Spleen (tissue), 11 donors: ENCODE data around the gene C10orf105. TPM values are rescaled to one million over a fixed set of nuclear protein-coding genes. Genes with fewer than 3 reads are reported as not detected.

ENCODE experiments used
- DNase-seq: peaks from one replicate; pipeline ENCODE4 v3.0.0-alpha.2; 2020
- H3K27ac ChIP-seq, 8 donors: fragments of 200-600 bp; sonication (generic) in 7 of 8; 1 replicate in 4 of 8; 2 replicates in 4 of 8; pipeline versions ENCODE4 v1.5.0 to v1.8.0; 2016 to 2021; ENCODE audit warnings: inconsistent platforms in 4 of 8, mild to moderate bottlenecking in 4 of 8, moderate library complexity in 1 of 8
- H3K27me3 ChIP-seq, 7 donors: fragments of 200-600 bp; sonication (generic) in 6 of 7; replicated peaks in 1 of 7; 1 replicate in 4 of 7; 2 replicates in 3 of 7; pipeline versions ENCODE4 v1.5.0 to v1.8.0; 2016 to 2021; ENCODE audit warnings: inconsistent platforms in 3 of 7, mild to moderate bottlenecking in 1 of 7
- H3K36me3 ChIP-seq, 6 donors: fragments of 200-600 bp; sonication (generic) in 5 of 6; 1 replicate in 4 of 6; 2 replicates in 2 of 6; pipeline versions ENCODE4 v1.5.0 to v1.8.0; 2016 to 2021; ENCODE audit warnings: inconsistent platforms in 2 of 6
- H3K4me1 ChIP-seq, 6 donors: fragments of 200-600 bp; sonication (generic) in 5 of 6; 1 replicate in 3 of 6; 2 replicates in 3 of 6; pipeline versions ENCODE4 v1.5.0 to v1.8.0; 2016 to 2021; ENCODE audit warnings: inconsistent platforms in 3 of 6
- H3K4me3 ChIP-seq, 8 donors: fragments of 200-600 bp; sonication (generic) in 7 of 8; 1 replicate in 4 of 8; 2 replicates in 4 of 8; pipeline versions ENCODE4 v1.5.0 to v1.8.0; 2016 to 2021; ENCODE audit warnings: inconsistent platforms in 4 of 8, mild to moderate bottlenecking in 4 of 8, moderate library complexity in 2 of 8
- H3K9me3 ChIP-seq, 8 donors: fragments of 200-600 bp; sonication (generic) in 7 of 8; 1 replicate in 4 of 8; 2 replicates in 4 of 8; pipeline versions ENCODE4 v1.5.0 to v1.8.0; 2016 to 2021; ENCODE audit warnings: inconsistent platforms in 4 of 8
- POLR2A ChIP-seq, 3 donors: fragments of 450-650 bp; IDR thresholded peaks; one replicate each; pipeline ENCODE4 v1.5.1; 2017; ENCODE audit warnings: antibody characterized with exemption in 3 of 3, mild to moderate bottlenecking in 1 of 3
- POLR2AphosphoS5 ChIP-seq, 3 donors: sonication (generic); formaldehyde crosslinking; IDR thresholded peaks; one replicate each; pipeline ENCODE4 v1.5.1; 2017; ENCODE audit warnings: antibody characterized with exemption in 3 of 3
- WGBS, 5 donors: extraction: QIAGEN DNeasy Blood & Tissue Kit in 3 of 5; methylation state at CpG; one replicate each; pipeline versions ENCODE4 v1.1.5 to v1.1.7; 2013 to 2018; 5-methylcytosine and 5-hydroxymethylcytosine counted together
- intact Hi-C: fragments of 100-400 bp; cut with DNase I; formaldehyde crosslinking; loops from one replicate; pipeline ENCODE4 v1.15.0; 2023; ENCODE audit warnings: low total_unique reads
- polyA plus RNA-seq, 3 donors: library from polyadenylated mRNA; stranded (reverse); fragments of 200-250 nt; gene quantifications; one replicate each; pipeline ENCODE4 v1.2.1, GENCODE V29; 2013
- total RNA-seq, 7 donors: library from RNA; depleted of rRNA in 3 of 7; stranded (reverse); fragments of >200 nt in 3 of 7; fragmentation: NEBNext Ultra II Directional in 4 of 7; extraction: Animal tissue kit (Norgen Biotek cat#: 25700) in 4 of 7; gene quantifications; one replicate each; pipeline versions ENCODE4 v1.1.0 to v1.2.1, GENCODE V29; 2016 to 2021
- TF ChIP-seq, protein P1 (sequence below), 11 experiments: fragments of 200-600 bp in 7 of 11; fragments of 450-650 bp in 4 of 11; sonication (generic) in 4 of 11; IDR thresholded peaks in 8 of 11; conservative IDR thresholded peaks in 3 of 11; 1 replicate in 7 of 11; 2 replicates in 4 of 11; pipeline versions ENCODE4 v1.4.0 to v1.8.0; 2016 to 2021; ENCODE audit warnings: antibody characterized with exemption in 11 of 11, inconsistent platforms in 4 of 11, mild to moderate bottlenecking in 1 of 11
- donor health status: healthy with polysubstance abuse.
- donor health status: DM: no; HTN: no; CAD: no; lungs with moderate emphysema.
- donor health status: DM: no; HTN: no; CAD: no.
- donor health status: Bipolar disorder and iron deficiency.
- donor health status: healthy.
- donor health status: DM: no; HTN: no; CAD: no.
- donor health status: DM: yes; HTN: yes; CAD: no.

The C10orf105 gene
- total and polyA plus RNA-seq, 10 donors, result 0.08 to 4.4 (median 2.6) TPM

DNA sequence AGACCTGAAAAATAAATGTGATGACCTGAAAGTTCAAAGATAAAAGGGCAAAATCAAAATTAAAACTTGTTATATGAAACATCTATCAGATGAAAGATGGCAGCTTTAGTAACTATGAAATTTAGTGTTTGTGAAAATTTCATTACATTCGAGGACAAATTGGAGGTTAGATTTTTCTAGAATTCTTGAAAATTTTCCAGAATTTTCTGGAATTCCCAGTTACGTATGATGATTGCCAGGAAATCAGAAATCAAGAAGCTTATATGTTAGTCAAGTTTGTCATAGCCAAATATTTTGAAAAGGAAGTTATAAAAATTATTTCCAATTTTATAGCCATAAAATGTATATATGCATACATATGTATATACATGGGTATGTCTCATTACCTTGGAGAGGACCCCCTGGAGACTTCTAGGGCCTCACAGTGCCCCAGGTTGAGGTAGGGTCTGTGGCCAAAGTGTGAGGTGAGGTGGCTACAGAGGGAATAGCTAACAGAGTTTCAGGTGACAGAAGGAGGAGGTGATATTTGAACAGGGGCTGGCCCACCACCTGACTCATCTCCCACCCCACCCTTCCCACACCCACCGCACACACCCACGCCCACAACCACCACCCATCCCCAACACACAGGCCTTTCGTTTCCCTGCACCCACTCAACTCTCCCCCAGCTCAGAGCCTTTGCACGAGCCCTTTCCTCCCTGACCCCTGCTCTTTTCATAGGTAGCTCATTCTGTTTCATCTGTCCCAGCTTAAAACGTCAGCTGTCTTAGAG is 21.5 kb downstream of the C10orf105 start:
- TF ChIP-seq POLR2A (IDR thresholded peaks at IDR 0.05) (no peak), POLR2AphosphoS5 (IDR thresholded peaks at IDR 0.05) (no peak)
- TF ChIP-seq, protein P1, sequence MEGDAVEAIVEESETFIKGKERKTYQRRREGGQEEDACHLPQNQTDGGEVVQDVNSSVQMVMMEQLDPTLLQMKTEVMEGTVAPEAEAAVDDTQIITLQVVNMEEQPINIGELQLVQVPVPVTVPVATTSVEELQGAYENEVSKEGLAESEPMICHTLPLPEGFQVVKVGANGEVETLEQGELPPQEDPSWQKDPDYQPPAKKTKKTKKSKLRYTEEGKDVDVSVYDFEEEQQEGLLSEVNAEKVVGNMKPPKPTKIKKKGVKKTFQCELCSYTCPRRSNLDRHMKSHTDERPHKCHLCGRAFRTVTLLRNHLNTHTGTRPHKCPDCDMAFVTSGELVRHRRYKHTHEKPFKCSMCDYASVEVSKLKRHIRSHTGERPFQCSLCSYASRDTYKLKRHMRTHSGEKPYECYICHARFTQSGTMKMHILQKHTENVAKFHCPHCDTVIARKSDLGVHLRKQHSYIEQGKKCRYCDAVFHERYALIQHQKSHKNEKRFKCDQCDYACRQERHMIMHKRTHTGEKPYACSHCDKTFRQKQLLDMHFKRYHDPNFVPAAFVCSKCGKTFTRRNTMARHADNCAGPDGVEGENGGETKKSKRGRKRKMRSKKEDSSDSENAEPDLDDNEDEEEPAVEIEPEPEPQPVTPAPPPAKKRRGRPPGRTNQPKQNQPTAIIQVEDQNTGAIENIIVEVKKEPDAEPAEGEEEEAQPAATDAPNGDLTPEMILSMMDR (IDR thresholded peaks at IDR 0.05 in 8 of 11, conservative IDR thresholded peaks at IDR 0.05 in 3 of 11), result no peak

DNA sequence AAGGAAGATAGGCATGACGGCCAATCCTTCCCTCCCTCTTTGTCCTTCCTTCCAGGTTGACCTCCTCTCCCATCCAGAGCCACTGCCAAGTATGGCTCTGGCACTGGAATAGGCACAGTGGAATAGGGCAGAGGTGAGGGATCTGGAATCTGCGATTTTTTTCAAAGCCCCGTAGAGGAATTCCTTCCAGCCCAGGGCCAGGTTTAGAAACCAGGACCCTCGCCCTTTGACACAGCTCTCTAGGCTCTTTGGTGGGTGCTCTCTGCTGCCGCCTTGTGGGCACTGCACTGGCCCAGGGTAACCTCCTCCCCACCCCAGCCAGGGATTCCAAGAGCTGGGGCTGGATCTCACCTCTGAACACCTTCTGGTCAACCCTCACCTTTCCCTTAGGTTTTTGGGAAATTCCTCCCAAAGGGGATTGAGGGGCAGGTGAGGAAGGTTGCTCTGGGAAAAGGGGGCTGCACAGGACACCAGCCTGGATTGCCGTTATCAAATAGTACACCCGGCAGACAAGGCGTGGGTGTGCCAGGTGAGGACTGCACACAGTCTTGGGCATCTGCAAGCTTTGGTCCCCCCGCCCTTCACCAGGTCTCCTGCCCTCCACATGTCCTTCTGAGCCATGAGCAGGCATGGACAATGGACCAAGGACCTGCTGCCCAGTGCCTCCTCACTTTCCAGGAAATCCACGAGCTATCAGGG is 22.8 kb downstream of the C10orf105 start:
- Histone ChIP-seq H3K27me3 (no peaks in the 10 kb centered on the region), H3K4me1 (peaks cover 35 to 93% (median 61%) of the 10 kb centered on the region in 6 donors), H3K4me3 (no peak overlapping the region), H3K36me3 (no peaks in the 10 kb centered on the region), H3K27ac (peak overlapping the region in 4 of 8 donors; percentile 68 to 83 (median 80)), H3K9me3 (peaks cover 0 to 2% (median 0%) of the 10 kb centered on the region in 8 donors)
- 50 to 61% (median 54%) methylated on average over 9 to 10 of the region's 10 CpGs for WGBS, 5 donors
- TF ChIP-seq POLR2AphosphoS5 (IDR thresholded peaks at IDR 0.05), result peak in 1 of 3 donors; percentile 35
- TF ChIP-seq, protein P1 (IDR thresholded peaks at IDR 0.05 in 8 of 11, conservative IDR thresholded peaks at IDR 0.05 in 3 of 11), result peak; percentile 59 to 90 (median 83)
- TF ChIP-seq POLR2A (IDR thresholded peaks at IDR 0.05), result no peak
- peak; percentile 90 for DNase-seq
- intact Hi-C loops, result loop anchor here (10.0 kb wide), 1 partner anchor 382 kb away; the partner anchor contains the start of gene SLC29A3

More for the DNA sequence above, 21.5 kb downstream of the C10orf105 start:
- Histone ChIP-seq H3K27ac (no peak overlapping the region), H3K36me3 (no peaks in the 10 kb centered on the region), H3K9me3 (no peaks in the 10 kb centered on the region), H3K4me3 (no peak overlapping the region), H3K27me3 (no peaks in the 10 kb centered on the region), H3K4me1 (peaks cover 35 to 93% (median 59%) of the 10 kb centered on the region in 6 donors)
- intact Hi-C loops, result loop anchor here (10.0 kb wide), 1 partner anchor 383 kb away; the partner anchor contains the start of gene SLC29A3
- no peak for DNase-seq
- WGBS, 5 donors, result 60 to 68% (median 66%) methylated on average over 7 of the region's 7 CpGs

DNA sequence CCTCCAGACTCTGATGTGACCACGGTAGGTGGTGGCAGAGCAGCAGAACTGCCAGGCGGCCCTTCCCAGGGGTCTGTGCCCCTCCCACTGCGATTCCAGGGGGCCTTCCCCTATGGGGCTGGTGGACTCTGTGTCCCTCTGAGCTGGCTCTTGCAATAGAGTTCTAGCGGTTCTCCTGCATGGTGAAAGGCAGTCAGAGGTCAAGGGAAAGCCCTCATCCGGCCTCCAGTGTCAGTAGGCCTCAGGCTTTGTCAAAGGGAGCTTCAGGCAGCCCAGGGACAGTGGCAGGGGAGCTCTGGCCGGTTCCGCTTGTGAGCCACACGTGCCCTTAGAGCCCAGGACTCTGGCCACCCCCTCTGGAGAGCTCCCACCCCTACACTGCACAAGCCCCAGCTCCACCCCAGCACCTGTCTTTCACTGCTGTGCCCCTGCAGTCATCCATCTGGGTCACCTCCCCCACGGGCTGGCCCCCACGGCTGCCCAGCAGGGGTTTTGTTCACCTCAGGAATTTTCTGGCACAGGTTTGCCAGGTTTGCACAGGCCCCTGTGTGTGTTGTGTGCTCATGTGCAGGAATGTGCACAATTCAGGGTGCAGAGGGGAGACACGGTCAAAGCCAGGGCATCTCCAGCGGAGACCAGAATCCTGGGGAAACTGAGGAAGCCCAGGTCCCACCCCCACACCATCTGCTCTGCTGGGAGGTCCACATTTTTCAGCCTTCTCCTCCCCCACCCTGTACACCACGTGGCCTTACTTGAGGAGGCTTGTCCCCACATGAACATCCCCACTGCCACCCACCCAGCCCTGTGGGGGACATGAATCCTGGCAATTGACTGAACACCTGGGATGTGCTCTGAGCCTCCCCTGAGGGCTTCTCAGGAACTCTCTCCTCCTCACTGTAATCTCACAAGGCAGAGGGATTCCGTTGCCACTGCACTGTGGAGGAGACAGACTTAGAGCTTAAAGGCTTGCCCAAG is 23.8 kb downstream of the C10orf105 start:
- Histone ChIP-seq H3K9me3 (peaks cover 0 to 8% (median 2%) of the 10 kb centered on the region in 8 donors), H3K36me3 (no peaks in the 10 kb centered on the region), H3K4me1 (peaks cover 35 to 83% (median 56%) of the 10 kb centered on the region in 6 donors), H3K4me3 (no peak overlapping the region), H3K27ac (peak overlapping the region in 6 of 8 donors; percentile 12 to 84 (median 80)), H3K27me3 (no peaks in the 10 kb centered on the region)
- no peak for DNase-seq
- intact Hi-C loops, result loop anchor here (10.0 kb wide), 1 partner anchor 381 kb away; the partner anchor contains the start of gene SLC29A3
- TF ChIP-seq POLR2AphosphoS5 (IDR thresholded peaks at IDR 0.05) (peak in 2 of 3 donors; percentile 11 to 23), POLR2A (IDR thresholded peaks at IDR 0.05) (no peak)
- 79 to 83% (median 81%) methylated on average over 8 to 14 of the region's 14 CpGs for WGBS, 5 donors

DNA sequence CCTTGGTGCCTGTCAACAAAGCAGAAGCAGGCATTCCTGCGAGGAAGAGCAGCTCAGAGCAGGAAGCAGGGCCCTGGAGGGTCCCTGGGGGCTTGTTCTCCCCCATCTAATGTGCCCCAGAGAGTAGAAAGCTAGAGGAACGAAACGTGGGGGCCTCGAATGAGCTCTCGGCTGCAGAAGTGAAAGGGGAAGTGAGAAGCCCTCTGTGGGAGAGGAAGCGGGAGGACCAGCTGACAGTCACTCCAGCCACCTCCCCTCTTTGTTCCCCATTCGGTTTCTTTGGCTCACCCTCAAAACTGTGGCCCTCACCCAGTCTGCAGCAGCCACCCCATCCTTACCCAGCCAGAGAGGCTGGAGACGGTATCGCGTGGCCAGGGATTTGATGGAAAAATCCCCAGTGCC is 25.0 kb downstream of the C10orf105 start:
- intact Hi-C loops, result loop anchor here (10.0 kb wide), 1 partner anchor 380 kb away; the partner anchor contains the start of gene SLC29A3
- peaks cover 0 to 8% (median 2%) of the 10 kb centered on the region in 8 donors for H3K9me3 ChIP-seq
- H3K36me3 ChIP-seq, result no peaks in the 10 kb centered on the region
- DNase-seq, result peak; percentile 92
- H3K27me3 ChIP-seq, result no peaks in the 10 kb centered on the region
- H3K4me1 ChIP-seq, result peaks cover 35 to 71% (median 53%) of the 10 kb centered on the region in 6 donors
- H3K4me3 ChIP-seq, result peak overlapping the region in 1 of 8 donors; percentile 47
- TF ChIP-seq, protein P1 (IDR thresholded peaks at IDR 0.05 in 8 of 11, conservative IDR thresholded peaks at IDR 0.05 in 3 of 11), result peak in 1 of 11 experiments; percentile 32
- TF ChIP-seq POLR2AphosphoS5 (IDR thresholded peaks at IDR 0.05) (peak; percentile 48 to 83 (median 73)), POLR2A (IDR thresholded peaks at IDR 0.05) (no peak)
- WGBS, 5 donors, result 14 to 25% (median 15%) methylated on average over 10 of the region's 10 CpGs
- H3K27ac ChIP-seq, result peak overlapping the region; percentile 9 to 84 (median 80)
